ENCODE measurements around the gene VGF. TPM values are rescaled to one million over a fixed set of nuclear protein-coding genes. Genes with fewer than 3 reads are reported as not detected.

The VGF gene
- total RNA-seq, 1 experiment from 2014 or later, result 4.4 TPM

DNA sequence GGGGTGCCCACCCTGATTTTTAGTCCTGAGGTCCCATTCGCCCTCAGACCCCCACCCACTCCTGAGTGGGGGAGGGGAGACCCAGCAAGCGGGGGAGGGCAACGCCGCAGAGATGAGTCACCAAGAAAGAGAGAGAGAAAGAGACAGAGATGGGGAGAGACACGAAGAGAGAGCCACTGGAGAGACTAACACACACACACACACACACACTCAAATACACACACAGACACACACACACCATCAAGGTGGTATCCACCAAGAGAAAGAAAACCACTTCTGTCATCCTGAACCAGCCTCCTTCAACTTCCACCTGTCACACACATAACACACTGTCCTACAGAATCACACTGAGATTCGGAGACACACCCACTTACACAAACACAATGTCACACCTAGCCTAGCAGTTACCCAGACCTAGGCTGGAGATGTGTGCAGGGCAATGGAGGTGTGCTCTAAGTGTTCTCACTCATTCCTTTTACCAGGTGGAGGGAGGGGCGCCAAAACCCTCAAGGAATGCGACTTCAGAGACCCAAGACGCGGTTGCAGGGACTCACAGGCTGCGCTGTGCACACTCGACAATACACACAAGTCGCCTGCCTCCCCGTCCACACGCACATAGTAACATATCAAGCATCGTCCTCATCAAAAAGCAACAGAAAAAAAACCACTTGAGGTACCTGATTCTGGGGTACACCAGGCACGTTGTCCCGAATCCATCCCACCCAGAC is 3.9 kb upstream of the VGF start:
- no peak for TF ChIP-seq SIN3A (IDR thresholded peaks at IDR 0.05; ENCODE audit: borderline replicate concordance, insufficient read depth, low read depth, low read length)
- TF ChIP-seq, protein P1, sequence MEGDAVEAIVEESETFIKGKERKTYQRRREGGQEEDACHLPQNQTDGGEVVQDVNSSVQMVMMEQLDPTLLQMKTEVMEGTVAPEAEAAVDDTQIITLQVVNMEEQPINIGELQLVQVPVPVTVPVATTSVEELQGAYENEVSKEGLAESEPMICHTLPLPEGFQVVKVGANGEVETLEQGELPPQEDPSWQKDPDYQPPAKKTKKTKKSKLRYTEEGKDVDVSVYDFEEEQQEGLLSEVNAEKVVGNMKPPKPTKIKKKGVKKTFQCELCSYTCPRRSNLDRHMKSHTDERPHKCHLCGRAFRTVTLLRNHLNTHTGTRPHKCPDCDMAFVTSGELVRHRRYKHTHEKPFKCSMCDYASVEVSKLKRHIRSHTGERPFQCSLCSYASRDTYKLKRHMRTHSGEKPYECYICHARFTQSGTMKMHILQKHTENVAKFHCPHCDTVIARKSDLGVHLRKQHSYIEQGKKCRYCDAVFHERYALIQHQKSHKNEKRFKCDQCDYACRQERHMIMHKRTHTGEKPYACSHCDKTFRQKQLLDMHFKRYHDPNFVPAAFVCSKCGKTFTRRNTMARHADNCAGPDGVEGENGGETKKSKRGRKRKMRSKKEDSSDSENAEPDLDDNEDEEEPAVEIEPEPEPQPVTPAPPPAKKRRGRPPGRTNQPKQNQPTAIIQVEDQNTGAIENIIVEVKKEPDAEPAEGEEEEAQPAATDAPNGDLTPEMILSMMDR (IDR thresholded peaks at IDR 0.05), result no peak
- no peaks in the 10 kb centered on the region for H3K36me3 ChIP-seq (ENCODE audit: control insufficient read depth, insufficient read depth, low read length)
- peaks cover 16% of the 10 kb centered on the region for H3K27me3 ChIP-seq (ENCODE audit: control insufficient read depth, insufficient read depth, low read length)
- intact Hi-C loops (cut with micrococcal nuclease; ENCODE audit: unreplicated experiment) (no loop called here), in situ Hi-C loops (cut with HindIII; ENCODE audit: low pct_unique_long_range_greater_than_20kb, low sequenced_read_pairs) (no loop called here)
- no peak overlapping the region for H3K27ac ChIP-seq (ENCODE audit: low read length)
- H3K4me3 ChIP-seq (ENCODE audit: low read depth in 2 of 2, low read length in 2 of 2), result peak overlapping the region; percentile 8 to 46; a peak in 3 of 4 replicates
- peaks cover 56% of the 10 kb centered on the region for H3K4me1 ChIP-seq (ENCODE audit: control insufficient read depth, insufficient read depth, low read length)
- no peaks in the 10 kb centered on the region for H3K9me3 ChIP-seq (ENCODE audit: control insufficient read depth, insufficient read depth, low read depth, low read length)
- BruUV-seq (replicated peaks), result no TSS peak
- DNase-seq (ENCODE audit: low read depth, low spot score) (no peak), ATAC-seq (no peak)
- CTCF ChIA-PET, result interaction anchor here (1.6 kb wide), 1 partner anchor 23 kb away, joined by 5 read pairs; no protein-coding TSS in a partner anchor
- POLR2A ChIA-PET, result interaction anchor here (0.7 kb wide), 1 partner anchor 72 kb away, joined by 3 read pairs; no protein-coding TSS in a partner anchor

DNA sequence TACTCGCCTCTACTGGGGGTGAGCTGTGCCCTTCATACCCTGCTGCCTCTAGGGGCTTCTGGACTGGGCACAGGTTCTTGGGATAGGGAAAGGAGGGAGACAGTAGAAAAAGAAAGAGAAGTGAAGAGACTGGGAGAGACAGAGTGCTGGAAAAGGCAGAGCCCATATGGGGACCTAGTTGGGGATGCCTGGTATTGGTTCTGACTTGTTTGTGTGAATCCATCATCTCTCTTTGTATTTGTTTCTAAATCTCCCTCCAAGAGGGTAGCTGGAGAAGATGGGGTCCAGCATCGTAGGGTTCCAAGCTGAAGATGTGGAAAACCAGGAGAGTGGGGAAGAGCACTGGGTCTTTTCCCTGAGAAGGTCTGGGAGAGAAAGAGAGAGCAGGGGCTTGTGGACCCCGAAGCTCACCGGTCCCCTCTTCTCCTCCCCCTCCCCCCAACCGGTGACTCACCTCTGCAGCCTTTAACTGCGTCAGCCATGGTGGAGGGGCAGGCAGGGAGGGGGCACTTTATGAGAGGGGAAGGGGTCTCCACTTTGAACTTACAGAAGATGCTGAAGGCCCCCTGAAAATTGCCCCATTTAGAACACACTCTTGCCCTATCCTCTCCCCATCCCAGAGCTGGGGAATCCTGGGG is 3.2 kb upstream of the VGF start:
- CTCF ChIA-PET, result no interaction called here
- no TSS peak for BruUV-seq (replicated peaks)
- H3K27me3 ChIP-seq (ENCODE audit: control insufficient read depth, insufficient read depth, low read length), result peaks cover 16% of the 10 kb centered on the region
- POLR2A ChIA-PET, result interaction anchor here (0.7 kb wide), 2 partner anchors 8 to 71 kb away, joined by 3 to 5 read pairs; no protein-coding TSS in a partner anchor
- H3K27ac ChIP-seq (ENCODE audit: low read length), result no peak overlapping the region
- ATAC-seq (no peak), DNase-seq (ENCODE audit: low read depth, low spot score) (no peak)
- peaks cover 50% of the 10 kb centered on the region for H3K4me1 ChIP-seq (ENCODE audit: control insufficient read depth, insufficient read depth, low read length)
- in situ Hi-C loops (cut with HindIII; ENCODE audit: low pct_unique_long_range_greater_than_20kb, low sequenced_read_pairs), result no loop called here
- H3K9me3 ChIP-seq (ENCODE audit: control insufficient read depth, insufficient read depth, low read depth, low read length), result no peaks in the 10 kb centered on the region
- H3K4me3 ChIP-seq (ENCODE audit: low read depth in 2 of 2, low read length in 2 of 2), result no peak overlapping the region
- intact Hi-C loops (cut with micrococcal nuclease; ENCODE audit: unreplicated experiment), result no loop called here
- H3K36me3 ChIP-seq (ENCODE audit: control insufficient read depth, insufficient read depth, low read length), result no peaks in the 10 kb centered on the region
- TF ChIP-seq SIN3A (IDR thresholded peaks at IDR 0.05; ENCODE audit: borderline replicate concordance, insufficient read depth, low read depth, low read length) (no peak), TCF7L2 (IDR thresholded peaks at IDR 0.05; ENCODE audit: low read depth, low read length) (no peak), POLR2AphosphoS5 (IDR thresholded peaks at IDR 0.05; ENCODE audit: low read depth, low read length) (no peak)
- TF ChIP-seq, protein P2, sequence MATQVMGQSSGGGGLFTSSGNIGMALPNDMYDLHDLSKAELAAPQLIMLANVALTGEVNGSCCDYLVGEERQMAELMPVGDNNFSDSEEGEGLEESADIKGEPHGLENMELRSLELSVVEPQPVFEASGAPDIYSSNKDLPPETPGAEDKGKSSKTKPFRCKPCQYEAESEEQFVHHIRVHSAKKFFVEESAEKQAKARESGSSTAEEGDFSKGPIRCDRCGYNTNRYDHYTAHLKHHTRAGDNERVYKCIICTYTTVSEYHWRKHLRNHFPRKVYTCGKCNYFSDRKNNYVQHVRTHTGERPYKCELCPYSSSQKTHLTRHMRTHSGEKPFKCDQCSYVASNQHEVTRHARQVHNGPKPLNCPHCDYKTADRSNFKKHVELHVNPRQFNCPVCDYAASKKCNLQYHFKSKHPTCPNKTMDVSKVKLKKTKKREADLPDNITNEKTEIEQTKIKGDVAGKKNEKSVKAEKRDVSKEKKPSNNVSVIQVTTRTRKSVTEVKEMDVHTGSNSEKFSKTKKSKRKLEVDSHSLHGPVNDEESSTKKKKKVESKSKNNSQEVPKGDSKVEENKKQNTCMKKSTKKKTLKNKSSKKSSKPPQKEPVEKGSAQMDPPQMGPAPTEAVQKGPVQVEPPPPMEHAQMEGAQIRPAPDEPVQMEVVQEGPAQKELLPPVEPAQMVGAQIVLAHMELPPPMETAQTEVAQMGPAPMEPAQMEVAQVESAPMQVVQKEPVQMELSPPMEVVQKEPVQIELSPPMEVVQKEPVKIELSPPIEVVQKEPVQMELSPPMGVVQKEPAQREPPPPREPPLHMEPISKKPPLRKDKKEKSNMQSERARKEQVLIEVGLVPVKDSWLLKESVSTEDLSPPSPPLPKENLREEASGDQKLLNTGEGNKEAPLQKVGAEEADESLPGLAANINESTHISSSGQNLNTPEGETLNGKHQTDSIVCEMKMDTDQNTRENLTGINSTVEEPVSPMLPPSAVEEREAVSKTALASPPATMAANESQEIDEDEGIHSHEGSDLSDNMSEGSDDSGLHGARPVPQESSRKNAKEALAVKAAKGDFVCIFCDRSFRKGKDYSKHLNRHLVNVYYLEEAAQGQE (IDR thresholded peaks at IDR 0.05; ENCODE audit: insufficient read depth in 1 of 2, low read depth in 2 of 2, low read length in 1 of 2), result no peak

Measured in Panc1 (cell line).